Activated naive CD8-positive, alpha-beta T cell treated with anti-CD3 and anti-CD28 coated beads, Interleukin-2, amount 10 ng/mL, durations not matched to agents 7 days and 5 days (primary cell): Measurements from ENCODE around the gene ANKS6. TPM values are rescaled to one million over a fixed set of nuclear protein-coding genes. Genes with fewer than 3 reads are reported as not detected.

ENCODE experiments used
- ATAC-seq: fragments of 150-1000 bp; cut with Tn5 transposase; one replicate; pipeline ENCODE4 v1.10.0; 2021; ENCODE audit warnings: low read depth, moderate library complexity
- POLR2A ChIA-PET: fragments of 350-600 bp; sonication (Branson Sonifier 250); formaldehyde crosslinking; loops from one replicate; lab custom pipeline; 2021; ENCODE audit warnings: antibody characterized with exemption; lab: Charles Lee
- DNase-seq: peaks from one replicate; pipeline ENCODE4 v3.0.0; 2021
- H3K27ac Mint-ChIP-seq: one replicate; pipeline ENCODE4 v1.8.0; 2022; ENCODE audit warnings: mild to moderate bottlenecking, mixed read lengths
- H3K27me3 Mint-ChIP-seq: one replicate; pipeline ENCODE4 v1.8.0; 2022; ENCODE audit warnings: mild to moderate bottlenecking, moderate library complexity, mixed read lengths
- H3K36me3 Mint-ChIP-seq: one replicate; pipeline ENCODE4 v1.8.0; 2021; ENCODE audit warnings: mild to moderate bottlenecking, mixed read lengths
- H3K4me1 Mint-ChIP-seq: one replicate; pipeline ENCODE4 v1.8.0; 2021; ENCODE audit warnings: mixed read lengths
- H3K4me3 Mint-ChIP-seq: one replicate; pipeline ENCODE4 v1.8.0; 2022; ENCODE audit warnings: mild to moderate bottlenecking, moderate library complexity, mixed read lengths
- H3K9me3 Mint-ChIP-seq: one replicate; pipeline ENCODE4 v1.8.0; 2021; ENCODE audit warnings: mixed read lengths
- total RNA-seq, 2 experiments: library from RNA; stranded (reverse); gene quantifications; one replicate each; pipeline ENCODE4 v1.2.3, GENCODE V29; 2021

Gene ANKS6
- total RNA-seq = 1 to 10 TPM; 8.2 to 9.5 TPM

DNA sequence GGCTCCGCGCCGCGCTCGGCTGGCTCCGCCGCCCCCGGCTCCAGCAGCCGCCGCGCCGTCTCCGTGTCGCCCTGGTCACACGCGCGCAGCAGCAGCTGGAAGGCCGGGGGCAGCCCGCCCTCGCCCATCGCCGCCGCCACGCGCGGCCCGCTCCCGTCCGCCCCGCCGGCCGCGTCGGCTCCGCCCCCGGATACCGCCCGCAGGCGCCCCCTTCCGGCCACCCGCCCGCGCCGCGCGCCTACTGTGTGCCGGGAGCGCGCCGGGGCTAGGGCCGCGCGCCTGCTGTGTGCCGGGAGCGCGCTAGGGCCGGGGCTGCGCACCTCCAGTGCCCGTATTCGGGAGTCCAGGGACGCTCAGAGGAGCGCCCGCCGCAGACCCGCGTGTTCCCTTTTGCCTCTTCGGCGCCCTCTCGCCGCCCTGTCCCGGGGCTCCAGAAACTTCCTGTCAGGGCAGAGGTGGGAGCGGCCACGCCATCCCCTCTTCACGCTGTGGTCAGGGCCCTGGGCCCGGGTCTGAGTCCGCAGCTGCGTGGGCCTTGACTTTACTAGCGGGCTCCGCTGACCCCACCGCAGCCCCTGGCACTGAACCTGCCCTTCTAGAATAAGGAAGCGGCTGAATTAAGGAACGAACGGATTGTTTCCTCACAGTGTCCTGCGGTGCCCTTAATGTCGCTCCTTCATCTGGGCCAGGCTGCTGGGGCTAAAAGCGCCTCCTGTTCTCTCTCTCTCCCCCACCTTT, at the start of gene ANKS6:
Gene ANKS6 (minus strand): TSS at position 192 of the 738 bp plus-strand sequence. CDS start 64 bp downstream, at position 128.
- POLR2A ChIA-PET = interaction anchor here (2.4 kb wide), 1 partner anchor 10 kb away, joined by 8 read pairs; the partner anchor contains the start of gene GALNT12
- Mint-ChIP-seq H3K4me3 (peak within 1 kb of the TSS; percentile 88), H3K27ac (peak within 1 kb of the TSS; percentile 79), H3K36me3 (peaks cover 4% of the 10 kb centered on the region), H3K4me1 (peaks cover 21% of the 10 kb centered on the region), H3K27me3 (peaks cover 12% of the 10 kb centered on the region), H3K9me3 (peaks cover 10% of the 10 kb centered on the region)
- ATAC-seq = peak; percentile 91
- DNase-seq = peak; percentile 96

DNA sequence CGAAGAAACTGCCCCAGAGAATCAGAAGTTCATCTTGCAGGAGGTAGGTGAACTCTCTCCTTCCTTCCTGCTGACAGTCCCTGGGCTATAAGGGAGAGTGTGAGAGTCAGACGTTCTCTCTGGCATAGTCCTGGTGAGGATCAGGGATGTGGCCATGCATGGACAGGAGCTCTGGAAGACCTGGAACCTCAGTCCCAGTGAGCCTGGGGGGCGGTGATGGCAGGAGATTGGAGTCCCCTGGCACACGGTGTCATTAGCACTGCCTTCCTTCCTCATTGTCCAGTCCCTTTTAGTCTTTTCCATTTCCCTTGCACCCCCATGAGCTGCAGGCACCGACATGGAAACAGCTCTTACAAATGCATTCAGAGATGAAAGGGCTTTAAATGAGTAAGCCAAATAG, 49.7 kb upstream of the ANKS6 start:
- no peak overlapping the region for H3K27ac Mint-ChIP-seq
- H3K27me3 Mint-ChIP-seq = no peaks in the 10 kb centered on the region
- peaks cover under 1% of the 10 kb centered on the region for H3K36me3 Mint-ChIP-seq
- DNase-seq = no peak
- no peak for ATAC-seq
- no peaks in the 10 kb centered on the region for H3K9me3 Mint-ChIP-seq
- POLR2A ChIA-PET = no interaction called here
- peaks cover 4% of the 10 kb centered on the region for H3K4me1 Mint-ChIP-seq
- H3K4me3 Mint-ChIP-seq = no peak overlapping the region

DNA sequence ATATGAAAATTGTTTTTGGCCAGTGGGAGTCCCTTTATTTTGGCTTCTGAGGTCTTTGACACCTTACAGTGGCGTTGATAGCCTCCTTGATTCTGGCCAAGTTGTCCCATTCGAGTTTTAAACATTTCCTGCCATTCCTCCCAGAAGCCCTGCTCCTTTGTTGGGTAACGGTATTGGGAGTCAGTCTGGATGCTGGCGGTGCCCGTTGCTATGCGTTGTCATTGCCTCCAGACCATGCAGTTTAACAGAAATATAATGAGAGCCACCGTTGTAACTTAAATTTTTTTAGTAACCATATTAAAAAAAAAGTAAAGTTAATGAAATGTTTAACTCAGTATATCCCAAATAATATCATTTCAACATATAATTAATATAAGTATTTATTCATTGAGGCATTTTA, 46.2 kb upstream of the ANKS6 start:
- ATAC-seq = no peak
- Mint-ChIP-seq H3K36me3 (peaks cover 1% of the 10 kb centered on the region), H3K9me3 (no peaks in the 10 kb centered on the region), H3K4me1 (no peaks in the 10 kb centered on the region), H3K27me3 (no peaks in the 10 kb centered on the region), H3K4me3 (no peak overlapping the region), H3K27ac (no peak overlapping the region)
- POLR2A ChIA-PET = no interaction called here
- no peak for DNase-seq

DNA sequence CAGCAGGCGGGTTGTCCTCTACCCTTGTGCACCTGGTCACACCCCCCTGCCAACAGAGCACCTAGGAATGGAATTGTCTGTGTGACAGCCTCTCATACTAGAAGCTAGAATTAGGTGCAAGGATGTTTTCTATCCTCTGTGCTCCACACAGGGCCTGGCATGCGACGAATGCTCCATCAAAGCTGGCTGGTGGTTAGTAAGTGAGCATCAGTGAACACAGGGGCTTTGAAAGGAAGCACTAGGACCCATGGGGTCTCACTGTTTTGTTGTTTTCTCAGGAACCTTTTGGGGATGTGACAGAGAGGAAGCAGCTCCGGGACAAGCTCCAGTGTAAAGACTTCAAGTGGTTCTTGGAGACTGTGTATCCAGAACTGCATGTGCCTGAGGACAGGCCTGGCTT, 43.4 kb upstream of the ANKS6 start:
- POLR2A ChIA-PET = no interaction called here
- no peaks in the 10 kb centered on the region for H3K4me1 Mint-ChIP-seq
- peaks cover 4% of the 10 kb centered on the region for H3K36me3 Mint-ChIP-seq
- no peak for DNase-seq
- H3K4me3 Mint-ChIP-seq = no peak overlapping the region
- no peaks in the 10 kb centered on the region for H3K27me3 Mint-ChIP-seq
- no peak for ATAC-seq
- no peaks in the 10 kb centered on the region for H3K9me3 Mint-ChIP-seq
- H3K27ac Mint-ChIP-seq = no peak overlapping the region

DNA sequence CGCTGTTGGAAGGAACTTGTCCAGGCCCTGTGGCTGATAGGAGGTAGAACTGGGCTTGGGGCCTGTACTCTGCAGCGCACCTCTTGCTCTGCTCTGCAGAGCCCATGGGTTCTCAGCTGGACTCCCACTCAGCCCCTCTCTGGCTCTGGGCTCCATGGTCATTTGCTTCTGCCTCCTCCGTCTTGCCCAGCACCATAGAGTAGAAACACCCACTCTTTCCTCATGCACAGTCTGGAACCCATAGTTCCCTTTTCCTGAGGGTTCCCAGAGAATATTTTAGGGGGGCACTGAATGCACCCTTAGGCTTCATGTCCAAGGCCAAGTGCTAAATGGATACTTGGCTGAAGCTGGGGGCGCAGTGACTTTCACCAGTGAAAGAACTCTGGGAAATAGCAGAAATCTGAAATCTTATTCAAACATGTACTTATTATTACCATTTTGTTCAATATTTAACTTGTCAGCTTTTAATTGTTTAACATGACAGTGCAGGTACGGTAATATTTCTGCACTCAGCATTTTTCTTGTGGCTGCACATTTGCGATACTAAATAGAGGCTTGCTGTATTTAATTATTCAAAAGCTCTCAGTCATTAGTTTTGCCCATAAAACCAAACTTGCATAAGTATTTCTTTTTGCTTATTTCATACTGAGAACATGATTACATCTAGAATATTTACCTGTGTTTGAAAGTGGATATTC, 42.7 kb upstream of the ANKS6 start:
- H3K9me3 Mint-ChIP-seq = no peaks in the 10 kb centered on the region
- no peaks in the 10 kb centered on the region for H3K4me1 Mint-ChIP-seq
- H3K27me3 Mint-ChIP-seq = no peaks in the 10 kb centered on the region
- DNase-seq (no peak), ATAC-seq (no peak)
- no peak overlapping the region for H3K4me3 Mint-ChIP-seq
- POLR2A ChIA-PET = no interaction called here
- no peak overlapping the region for H3K27ac Mint-ChIP-seq
- peaks cover 4% of the 10 kb centered on the region for H3K36me3 Mint-ChIP-seq

DNA sequence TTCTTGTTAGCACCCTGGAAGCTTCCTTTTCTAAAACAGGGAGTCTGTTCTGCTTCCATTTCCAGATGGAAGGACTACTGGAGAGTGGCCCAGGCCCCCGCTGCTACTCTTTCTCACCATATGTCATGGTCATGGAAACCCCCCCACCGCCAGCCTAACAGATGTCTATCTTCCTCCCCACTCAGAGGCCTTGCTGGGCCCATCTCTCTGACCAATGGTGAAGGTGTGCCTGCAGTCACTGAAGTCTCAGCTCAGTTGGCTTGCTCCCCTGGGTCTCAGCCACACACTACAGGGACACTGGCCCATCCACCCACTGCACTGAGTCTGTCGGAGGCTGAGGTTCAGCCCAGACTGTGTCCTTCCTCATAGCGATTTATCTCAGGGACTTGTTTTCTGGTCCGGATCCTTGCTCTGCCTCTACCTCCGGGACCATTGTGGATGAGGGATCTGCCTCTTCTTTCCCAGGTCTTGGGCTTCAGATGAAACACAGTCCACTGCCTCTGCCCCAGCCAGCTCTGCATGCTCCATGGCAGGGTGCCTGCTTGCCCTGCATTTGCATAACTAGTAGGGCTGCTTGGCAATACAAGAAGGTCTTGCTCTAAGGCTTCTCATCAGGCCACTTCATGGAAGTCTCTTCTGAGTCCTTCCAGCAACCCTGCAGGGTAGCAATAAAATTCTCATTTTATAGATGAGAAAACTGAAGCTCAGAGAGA, 42.0 kb upstream of the ANKS6 start:
- POLR2A ChIA-PET = no interaction called here
- no peaks in the 10 kb centered on the region for H3K4me1 Mint-ChIP-seq

DNA sequence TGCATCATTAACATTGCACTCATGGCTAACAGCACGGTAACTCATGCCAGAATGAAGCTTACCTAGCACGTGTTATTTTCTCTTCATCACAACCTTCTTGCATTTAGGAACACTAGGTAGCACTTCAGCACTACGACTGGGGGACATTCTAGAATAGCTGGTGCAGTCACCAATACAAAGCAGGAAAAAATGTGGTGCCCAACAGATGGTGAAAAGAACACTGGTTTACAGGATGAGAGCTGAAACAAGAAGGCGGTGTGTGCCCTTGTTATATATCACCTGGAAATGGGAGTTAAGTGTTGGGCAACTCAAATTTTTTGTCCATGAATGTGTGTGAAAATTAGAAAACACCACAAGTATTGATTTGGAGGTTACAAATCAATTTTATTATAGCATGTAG, 41.2 kb upstream of the ANKS6 start:
- POLR2A ChIA-PET = no interaction called here
- H3K9me3 Mint-ChIP-seq = no peaks in the 10 kb centered on the region

More for the DNA sequence above, 42.0 kb upstream of the ANKS6 start:
- H3K27ac Mint-ChIP-seq = no peak overlapping the region
- H3K27me3 Mint-ChIP-seq = no peaks in the 10 kb centered on the region
- no peak for DNase-seq
- H3K4me3 Mint-ChIP-seq = no peak overlapping the region
- ATAC-seq = no peak
- H3K36me3 Mint-ChIP-seq = peaks cover 4% of the 10 kb centered on the region
- H3K9me3 Mint-ChIP-seq = no peaks in the 10 kb centered on the region

DNA sequence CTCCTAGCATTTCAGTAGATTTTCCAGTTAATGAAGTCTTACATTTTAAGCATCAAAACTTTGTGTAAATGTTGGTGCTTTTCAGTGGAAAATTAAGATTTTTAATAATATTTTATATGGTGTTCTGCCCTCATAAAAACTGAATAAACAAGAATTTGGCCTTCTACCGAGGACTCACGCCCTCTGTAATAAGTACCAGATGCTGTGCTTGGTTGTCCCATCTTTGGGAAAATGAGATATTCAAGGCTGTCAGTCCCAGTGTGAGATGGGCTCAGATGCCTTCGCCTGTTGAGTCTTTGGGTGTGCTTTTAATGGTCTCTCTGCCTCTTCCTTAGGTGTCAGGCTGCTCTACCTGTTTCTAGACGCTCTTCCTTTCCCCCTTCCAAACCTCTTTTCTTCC, 39.9 kb upstream of the ANKS6 start:
- DNase-seq (no peak), ATAC-seq (no peak)
- Mint-ChIP-seq H3K36me3 (peaks cover 5% of the 10 kb centered on the region), H3K27ac (no peak overlapping the region), H3K4me1 (no peaks in the 10 kb centered on the region), H3K27me3 (no peaks in the 10 kb centered on the region), H3K4me3 (no peak overlapping the region), H3K9me3 (no peaks in the 10 kb centered on the region)
- POLR2A ChIA-PET = no interaction called here

More for the DNA sequence above, 41.2 kb upstream of the ANKS6 start:
- H3K4me1 Mint-ChIP-seq = no peaks in the 10 kb centered on the region
- H3K27ac Mint-ChIP-seq = no peak overlapping the region
- ATAC-seq = no peak
- no peak for DNase-seq
- H3K36me3 Mint-ChIP-seq = peaks cover 5% of the 10 kb centered on the region
- no peak overlapping the region for H3K4me3 Mint-ChIP-seq
- H3K27me3 Mint-ChIP-seq = no peaks in the 10 kb centered on the region

DNA sequence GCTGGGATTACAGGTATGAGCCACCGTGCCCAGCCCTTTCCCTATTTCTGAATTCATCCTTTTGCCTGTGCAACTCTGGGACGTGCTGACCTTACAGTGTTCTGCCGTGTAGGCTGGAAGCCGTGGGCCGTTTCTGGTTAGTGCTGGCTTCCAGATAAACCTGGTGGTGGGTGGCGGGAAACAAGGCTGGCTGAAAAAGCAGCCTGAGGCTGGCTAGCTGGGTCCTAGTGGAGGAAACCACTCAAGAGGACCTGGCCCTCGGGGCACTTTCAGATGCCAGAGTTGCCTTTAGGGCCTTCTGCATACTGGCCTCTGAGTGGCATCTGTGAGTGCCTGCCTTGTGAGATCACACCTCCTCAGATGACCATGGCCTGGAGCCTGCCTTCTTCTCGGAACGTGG, 38.0 kb upstream of the ANKS6 start:
- Mint-ChIP-seq H3K27ac (no peak overlapping the region), H3K4me3 (no peak overlapping the region), H3K27me3 (no peaks in the 10 kb centered on the region), H3K4me1 (no peaks in the 10 kb centered on the region), H3K36me3 (peaks cover 4% of the 10 kb centered on the region), H3K9me3 (no peaks in the 10 kb centered on the region)
- DNase-seq = no peak
- POLR2A ChIA-PET = no interaction called here
- ATAC-seq = no peak

DNA sequence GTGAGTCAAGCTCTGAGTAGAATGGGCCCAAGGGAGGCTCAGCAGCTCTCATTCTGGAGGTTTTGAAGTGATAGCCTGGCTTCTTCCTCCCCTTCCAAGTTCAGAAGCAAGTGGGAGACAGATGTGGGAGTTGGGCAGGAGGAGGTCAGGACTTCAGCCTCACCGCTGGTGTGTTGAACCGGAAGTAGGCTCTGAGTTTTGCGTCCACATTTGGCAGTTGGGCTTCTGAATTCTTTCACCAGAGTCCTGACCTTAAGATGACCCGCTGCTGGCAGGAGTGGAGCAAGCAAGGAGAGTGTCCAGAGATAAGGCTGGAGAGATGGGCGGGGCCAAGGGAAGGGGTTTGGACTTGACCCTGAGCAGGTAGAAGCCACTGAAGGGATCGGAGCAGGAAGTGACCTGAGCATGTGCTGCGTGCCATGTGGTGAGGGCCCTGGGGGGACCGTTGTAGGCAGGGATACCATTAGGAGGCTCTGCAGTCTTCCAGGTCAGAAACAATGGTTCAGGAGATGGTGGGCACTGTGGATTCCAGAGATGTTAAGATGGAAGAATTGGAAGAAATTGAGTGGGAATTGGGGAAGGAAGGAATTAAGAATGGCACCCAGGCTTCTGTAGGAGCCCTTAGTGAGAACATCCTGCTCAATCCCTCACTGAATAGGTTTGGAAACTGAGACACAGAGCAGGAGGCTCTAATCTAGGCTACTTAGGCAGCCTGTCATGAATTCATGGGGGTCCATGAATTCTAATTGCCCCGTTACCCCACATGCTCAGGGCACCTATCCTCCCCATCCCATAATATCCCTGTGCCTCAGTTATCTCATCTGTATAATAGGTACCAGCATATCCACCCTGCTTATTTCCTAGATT, 37.0 kb upstream of the ANKS6 start:
- Mint-ChIP-seq H3K4me1 (no peaks in the 10 kb centered on the region), H3K4me3 (no peak overlapping the region), H3K36me3 (peaks cover 4% of the 10 kb centered on the region), H3K27me3 (no peaks in the 10 kb centered on the region), H3K27ac (no peak overlapping the region), H3K9me3 (no peaks in the 10 kb centered on the region)
- DNase-seq (no peak), ATAC-seq (no peak)
- POLR2A ChIA-PET = no interaction called here

DNA sequence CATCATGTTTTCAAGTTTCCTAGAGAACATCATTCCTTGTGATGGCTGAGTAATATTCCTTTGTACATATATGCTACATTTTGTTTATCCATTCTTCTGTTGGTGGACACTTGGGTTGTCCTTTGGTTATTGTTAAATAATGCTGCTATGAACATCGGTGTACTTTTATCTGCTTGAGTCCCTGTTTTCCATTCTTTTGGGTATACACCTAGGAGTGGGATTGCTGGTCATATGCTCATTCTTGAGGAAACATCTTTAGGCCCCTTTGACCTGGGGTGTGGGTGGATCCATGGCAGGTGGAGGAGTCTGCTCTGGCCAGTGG, 36.4 kb upstream of the ANKS6 start:
- DNase-seq (no peak), ATAC-seq (no peak)
- peaks cover 4% of the 10 kb centered on the region for H3K36me3 Mint-ChIP-seq
- POLR2A ChIA-PET = no interaction called here
- H3K27me3 Mint-ChIP-seq = no peaks in the 10 kb centered on the region
- no peaks in the 10 kb centered on the region for H3K4me1 Mint-ChIP-seq
- H3K9me3 Mint-ChIP-seq = no peaks in the 10 kb centered on the region
- no peak overlapping the region for H3K27ac Mint-ChIP-seq
- no peak overlapping the region for H3K4me3 Mint-ChIP-seq

DNA sequence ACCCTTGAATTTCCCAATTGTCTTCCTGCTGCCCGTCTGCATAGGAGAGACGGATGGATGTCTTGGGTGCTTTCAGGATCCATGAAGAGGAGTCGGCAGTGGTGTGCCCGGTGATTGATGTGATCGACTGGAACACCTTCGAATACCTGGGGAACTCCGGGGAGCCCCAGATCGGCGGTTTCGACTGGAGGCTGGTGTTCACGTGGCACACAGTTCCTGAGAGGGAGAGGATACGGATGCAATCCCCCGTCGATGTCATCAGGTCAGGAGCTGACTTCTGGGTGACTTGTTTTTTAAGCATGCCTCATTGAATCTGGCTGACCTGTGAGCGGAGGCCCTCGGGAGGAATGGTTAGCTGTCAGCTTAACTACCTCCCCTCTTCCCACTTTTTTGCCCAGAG, 35.3 kb upstream of the ANKS6 start:
- Mint-ChIP-seq H3K9me3 (no peaks in the 10 kb centered on the region), H3K27ac (no peak overlapping the region), H3K4me3 (no peak overlapping the region), H3K27me3 (no peaks in the 10 kb centered on the region), H3K36me3 (peaks cover 4% of the 10 kb centered on the region), H3K4me1 (no peaks in the 10 kb centered on the region)
- POLR2A ChIA-PET = no interaction called here
- ATAC-seq = no peak
- no peak for DNase-seq

DNA sequence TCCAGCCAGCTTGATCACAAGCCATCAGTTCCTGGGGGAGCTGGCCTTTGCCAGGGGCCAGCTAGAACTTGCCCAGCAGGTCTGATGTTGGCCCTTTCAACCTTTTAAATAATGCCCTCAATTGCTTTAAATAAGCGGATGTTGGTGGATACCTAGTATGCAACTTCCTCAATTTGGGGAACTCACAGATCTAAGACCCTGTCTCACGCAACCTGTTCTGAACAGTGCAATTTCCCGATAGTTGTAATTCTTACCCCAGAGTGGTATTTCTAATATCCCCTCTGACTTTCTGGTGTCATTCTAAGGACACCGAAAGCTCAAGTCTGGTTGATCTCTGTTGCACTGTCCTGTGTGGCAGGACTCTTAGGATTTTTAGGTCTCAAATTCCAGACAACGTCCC, 34.2 kb upstream of the ANKS6 start:
- Mint-ChIP-seq H3K27ac (no peak overlapping the region), H3K36me3 (peaks cover 4% of the 10 kb centered on the region), H3K27me3 (no peaks in the 10 kb centered on the region), H3K4me3 (no peak overlapping the region), H3K4me1 (no peaks in the 10 kb centered on the region), H3K9me3 (no peaks in the 10 kb centered on the region)
- POLR2A ChIA-PET = no interaction called here
- no peak for ATAC-seq
- no peak for DNase-seq
